Measurements from ENCODE around the gene TCP11L2.
"Not testable (repeated sequence)": the region's sequence is repeated elsewhere in the genome, so short reads cannot be mapped to it uniquely, and the experiment has no call there.

The TCP11L2 gene

DNA sequence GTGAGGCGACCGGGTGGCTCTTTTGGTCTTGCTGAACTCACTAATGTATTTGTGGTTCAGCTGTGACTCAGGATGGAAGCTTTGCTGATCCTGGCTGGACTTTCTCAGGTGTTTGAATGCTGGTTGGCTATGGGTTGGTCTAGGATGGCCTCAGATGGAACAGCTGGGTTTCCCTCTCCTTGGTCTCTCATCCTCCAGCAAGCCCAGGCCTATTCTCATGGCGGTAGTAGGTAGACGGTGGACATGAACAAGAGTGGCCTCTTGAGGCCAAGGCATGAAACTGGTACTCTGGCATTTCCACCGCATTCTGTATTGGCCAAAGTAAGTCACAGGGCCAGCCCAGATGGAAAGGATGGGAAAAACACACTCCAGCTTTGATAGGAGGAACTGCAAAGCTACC, 43.2 kb downstream of the TCP11L2 start:
- DNase-seq = no peak

DNA sequence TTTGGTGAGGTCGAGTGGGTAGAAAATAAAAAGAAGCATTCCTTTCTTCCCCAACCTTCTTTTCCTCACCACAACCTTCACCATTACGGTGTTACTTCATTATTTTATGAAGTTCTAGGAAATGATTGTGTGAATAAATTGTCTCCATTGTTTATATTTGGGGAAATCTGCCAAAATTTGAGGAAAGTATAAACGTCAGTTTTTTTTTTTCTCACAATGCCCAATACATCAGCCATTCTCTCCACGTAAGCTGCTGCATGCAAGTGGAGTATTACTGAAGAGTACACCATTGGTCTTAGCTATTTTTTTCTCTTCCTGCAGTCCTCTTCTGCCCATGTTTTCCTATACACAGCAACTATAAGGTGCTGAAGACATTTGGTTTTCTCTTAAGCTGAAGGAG, 45.9 kb downstream of the TCP11L2 start:
- DNase-seq = no peak

DNA sequence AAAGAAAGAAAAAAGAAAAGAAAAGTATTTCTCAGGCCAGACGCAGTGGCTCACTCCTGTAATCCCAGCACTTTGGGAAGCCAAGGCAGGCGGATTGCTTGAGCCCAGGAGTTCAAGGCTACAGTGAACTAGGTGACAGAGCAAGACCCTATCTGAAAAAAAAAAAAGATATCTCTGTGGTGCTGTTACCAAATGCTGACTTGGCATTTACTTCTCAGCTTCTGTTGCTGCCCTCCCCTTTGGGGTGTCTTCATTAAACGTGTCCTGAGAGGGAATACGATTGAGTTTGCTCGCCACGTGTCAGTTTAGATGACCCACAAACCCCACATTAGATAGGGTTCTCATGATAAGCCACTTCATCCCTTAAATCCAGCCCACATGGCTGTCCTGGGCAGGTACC, 50.6 kb downstream of the TCP11L2 start:
- DNase-seq = no peak

DNA sequence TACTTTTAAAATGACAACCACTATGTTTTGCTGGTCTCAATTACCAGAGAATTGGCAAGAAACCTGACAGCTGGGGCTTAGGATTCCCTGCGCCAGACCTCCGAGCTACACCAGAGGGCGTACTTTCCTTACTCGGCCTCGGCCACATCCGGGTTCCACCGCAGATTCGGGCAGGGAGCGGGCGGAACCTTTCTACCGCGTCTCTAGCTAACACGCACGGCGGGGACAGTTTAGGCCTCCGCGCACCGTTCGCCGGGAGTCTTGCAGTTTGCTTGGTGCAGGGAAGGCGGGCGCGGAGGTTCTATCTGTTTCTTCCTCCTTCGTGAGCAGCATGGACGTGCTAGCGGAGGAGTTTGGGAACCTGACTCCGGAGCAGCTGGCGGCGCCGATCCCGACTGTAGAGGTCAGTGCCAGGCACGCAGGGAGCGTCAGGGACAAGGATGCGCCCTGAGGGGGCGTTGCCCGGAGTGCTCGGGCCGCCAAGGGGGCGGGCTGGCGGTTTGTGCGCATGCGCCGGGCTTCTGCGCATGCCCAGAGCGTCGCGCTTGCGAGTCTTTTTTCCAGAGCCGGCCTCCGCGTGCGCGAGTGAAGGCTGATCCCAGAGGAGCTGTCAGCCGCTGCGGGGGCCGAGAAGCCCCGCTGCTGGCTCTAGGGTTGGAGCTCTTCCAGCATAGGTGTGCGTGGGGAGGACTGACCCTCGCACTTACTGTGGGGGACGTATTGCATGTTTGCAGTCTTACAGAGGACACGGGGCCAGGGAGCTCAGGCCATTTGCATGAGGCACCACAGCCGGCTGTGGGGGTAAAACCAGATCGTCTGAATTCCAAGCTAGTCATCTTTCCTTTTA, 55.2 kb downstream of the TCP11L2 start, which contains the start of gene POLR3B:
TSS of gene POLR3B (plus strand) at position 200 of the 847 bp plus-strand sequence. CDS start at position 332, 132 bp downstream.
- peak; percentile 95 for DNase-seq

DNA sequence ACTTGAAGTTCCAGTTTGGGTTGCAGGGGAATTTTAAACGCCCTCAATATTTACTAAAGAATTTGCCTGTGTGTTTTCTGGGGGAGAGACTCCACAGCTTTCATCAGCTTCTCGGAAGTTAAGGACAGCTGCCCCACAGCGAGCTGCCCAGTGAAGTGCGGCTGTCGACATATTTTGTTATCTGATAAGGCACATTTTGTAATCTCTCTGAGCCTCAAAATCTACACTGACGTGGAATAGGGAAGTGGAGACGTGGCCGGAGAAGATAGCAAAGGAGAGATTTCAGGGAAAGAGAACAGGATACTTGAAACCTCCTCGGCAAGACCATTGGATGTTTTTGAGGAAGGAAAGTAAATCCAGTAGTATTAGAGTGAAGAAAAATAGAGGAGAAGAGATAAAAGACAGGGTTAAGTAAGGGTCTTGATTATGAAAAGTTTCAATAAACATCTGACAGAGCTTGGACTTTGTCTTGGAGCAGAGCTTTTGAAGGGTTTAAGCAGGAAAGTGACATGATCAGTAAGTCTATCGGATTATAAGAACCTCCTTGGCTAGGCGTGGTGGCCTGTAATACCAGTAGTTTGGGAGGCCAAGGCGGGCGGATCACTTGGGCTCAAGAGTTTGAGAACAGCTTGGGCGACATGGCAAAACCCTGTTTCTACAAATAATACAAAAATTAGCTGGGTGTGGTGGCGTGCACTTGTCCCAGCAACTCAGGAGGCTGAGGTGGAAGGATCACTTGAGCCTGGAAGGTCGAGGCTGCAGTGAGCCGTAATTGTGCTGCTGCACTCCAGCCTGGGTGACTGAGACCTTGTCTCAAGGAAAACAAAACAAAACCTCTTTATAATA, 56.1 kb downstream of the TCP11L2 start:
- no peak for DNase-seq

DNA sequence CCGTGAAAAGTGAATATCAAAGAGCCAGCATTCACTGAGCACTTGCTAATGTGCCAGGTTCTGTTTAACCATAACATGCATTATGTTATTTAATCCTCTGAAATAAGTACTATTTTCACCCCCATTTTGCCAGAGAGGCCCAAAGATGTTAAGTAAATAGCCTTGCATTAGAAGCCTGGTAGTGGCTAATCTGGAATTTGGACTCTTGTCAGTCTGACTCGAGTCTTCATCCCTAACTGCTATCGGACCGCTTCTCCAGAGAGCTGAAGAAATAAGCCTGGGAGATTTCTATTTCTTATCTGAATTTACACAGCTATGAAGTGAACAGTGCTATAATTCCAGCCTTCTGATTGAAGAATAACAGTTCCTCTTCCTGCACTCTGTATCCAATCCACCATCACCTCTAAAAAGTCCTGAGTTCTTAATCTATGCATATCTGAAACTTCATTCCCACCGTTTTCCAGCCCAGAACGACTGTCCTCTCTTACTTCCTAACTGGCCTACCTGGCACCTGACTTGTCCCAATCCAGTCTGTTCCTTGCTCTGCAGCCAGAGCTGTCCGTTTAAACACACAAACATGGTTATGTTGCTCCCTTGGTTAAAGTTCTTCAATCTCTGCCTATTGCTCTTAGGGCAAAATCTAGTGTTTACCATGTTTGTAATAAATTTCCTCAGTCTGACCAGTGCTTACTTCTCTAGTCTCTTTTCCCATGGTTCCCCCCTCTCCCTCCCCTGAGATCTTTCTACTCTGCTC, 57.3 kb downstream of the TCP11L2 start:
- no peak for DNase-seq

DNA sequence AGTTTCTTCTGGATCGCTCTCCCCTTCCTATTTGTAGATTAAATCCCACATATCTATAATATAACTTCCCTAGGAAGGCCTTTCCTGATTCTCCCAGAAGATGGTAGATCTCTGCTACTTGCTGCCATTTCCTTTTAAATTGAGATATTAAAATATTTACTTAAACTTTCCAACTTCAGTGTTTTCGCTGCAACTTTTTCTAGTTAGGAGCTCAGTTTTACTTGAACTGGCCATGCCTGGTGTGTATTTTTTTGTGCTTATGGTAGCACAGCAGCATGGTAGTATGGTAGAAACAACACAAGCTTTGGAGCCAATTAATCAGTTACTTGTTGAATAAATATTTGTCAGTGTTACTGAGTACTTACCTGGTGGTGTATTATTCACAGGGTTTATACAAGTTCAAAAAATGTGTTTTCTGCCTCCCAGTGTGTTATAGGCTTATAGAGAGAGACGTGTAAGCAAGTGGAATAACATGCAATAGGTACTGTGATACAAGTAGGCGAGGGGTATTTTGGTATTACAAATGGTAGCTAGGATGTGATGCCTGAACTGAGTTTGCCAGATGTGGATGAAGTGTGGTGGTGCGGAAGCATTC, 58.0 kb downstream of the TCP11L2 start:
- DNase-seq = no peak

DNA sequence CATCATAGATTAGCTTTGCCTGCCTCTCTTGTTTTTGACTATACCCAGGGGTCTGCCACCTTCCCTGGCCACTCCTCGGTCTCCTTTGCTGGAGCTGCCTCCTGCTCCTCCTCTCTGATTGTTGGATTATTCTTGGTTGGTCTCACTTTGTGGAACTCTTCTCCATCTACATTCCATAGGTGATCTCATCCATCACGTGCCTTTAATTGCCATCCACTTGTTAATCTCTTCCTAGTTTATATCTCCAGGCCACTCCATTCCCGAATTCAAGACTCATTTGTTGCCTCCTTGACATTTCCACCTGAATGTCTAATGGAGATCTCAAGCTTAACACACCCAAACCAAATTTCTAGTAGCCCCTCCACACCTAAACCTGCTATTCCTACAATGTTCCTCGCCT, 60.4 kb downstream of the TCP11L2 start:
- DNase-seq = no peak

DNA sequence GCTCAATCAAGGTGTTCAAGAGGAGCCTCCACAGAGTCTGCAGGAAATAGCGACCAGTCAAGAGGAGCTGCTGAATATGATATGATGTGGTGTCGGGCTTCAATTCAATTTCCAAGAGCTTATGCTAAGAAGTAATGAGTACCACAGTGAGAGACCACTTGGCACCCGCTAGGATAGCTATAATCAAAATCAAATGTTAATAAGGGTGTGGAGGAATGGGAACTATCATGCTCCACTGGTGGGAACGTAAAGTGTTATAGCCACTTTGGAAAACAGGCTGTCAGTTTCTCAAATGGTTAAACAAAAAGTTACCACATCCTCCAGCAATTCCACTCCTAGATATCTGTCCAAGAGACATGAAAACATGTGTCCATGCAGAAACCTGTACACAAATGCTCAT, 61.7 kb downstream of the TCP11L2 start:
- DNase-seq = no peak

DNA sequence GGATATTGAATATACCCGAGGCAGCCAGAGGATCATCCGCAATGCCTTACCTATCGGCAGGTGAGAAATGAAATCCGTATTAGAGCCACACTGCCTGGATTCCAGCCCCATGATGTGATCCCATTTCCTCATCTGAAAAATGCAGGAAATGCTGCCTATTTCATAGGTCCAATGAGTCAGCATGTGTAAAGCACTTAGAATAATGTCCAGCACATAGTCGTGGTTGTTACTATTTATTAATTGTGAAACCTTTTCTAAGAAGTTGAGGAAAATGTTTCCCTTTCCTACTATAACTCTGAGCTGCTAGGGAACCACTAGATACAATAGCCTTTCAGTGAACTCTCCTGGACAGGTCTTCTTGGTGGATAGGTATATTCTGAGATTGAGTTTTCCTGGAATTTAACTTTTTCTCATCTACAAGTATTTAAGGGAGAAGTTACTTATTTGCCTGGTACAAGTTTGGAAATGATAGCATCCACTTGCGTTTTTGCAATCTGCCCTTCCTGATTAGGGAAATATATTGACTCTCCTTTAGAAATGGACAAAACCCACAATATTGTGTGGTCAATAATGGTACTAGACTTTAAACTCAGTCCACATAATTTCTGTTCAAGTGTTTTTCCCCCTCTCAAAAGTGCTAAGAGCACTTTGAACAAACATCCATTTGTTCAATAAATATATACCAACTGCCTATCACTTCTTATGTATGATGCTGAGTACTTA, 67.3 kb downstream of the TCP11L2 start:
- DNase-seq = no peak

DNA sequence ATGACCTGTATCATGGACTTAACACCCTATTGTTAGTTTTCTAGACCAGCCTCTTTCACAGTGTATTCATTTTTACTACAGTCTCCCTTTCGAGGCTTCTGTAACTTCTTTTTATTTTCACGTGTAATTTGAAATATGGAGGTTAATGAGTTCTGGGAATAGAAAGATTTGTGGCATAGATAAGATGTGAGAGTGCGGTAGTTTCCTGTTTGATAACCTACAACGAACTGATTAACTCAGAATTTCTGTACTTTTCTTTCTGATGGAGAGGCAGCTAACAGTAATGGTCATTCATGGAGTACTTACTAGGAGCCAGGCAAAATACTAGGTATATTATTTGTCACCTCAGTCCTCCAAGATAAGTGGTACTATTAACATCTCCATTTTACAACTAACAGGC, 76.3 kb downstream of the TCP11L2 start:
- no peak for DNase-seq

DNA sequence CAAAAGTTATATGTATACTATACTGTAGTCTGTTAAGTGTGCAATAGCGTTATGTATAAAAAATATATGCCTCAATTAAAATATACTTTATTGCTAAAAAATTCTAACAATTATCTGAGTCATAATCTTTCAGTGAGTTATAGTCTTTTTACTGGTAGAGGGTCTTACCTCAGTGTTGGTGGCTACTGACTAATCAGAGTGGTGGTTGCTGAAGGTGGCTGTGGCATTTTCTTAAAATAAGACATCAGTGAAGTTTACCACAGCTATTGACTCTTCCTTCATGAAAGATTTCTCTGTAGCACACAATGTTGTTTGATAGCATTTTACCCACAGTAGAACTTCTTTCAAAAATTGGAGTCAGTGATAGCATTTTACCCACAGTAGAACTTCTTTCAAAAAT, 78.4 kb downstream of the TCP11L2 start:
- no peak for DNase-seq

DNA sequence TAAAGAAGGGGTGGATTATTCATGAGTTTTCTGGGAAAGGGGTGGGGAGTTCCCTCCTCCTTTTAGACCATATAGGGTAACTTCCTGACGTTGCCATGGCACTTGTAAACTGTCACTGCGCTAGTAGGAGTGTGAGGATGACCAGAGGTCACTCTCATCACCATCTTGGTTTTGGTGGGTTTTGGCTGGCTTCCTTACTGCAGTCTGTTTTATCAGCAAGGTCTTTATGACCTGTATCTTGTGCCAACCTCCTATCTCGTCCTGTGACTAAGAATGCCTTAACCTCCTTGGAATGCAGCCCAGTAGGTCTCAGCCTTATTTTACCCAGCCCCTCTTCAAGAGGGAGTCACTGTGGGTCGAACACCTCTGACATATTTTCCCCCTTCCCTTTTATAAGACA, 79.3 kb downstream of the TCP11L2 start:
- DNase-seq = not testable (repeated sequence)

DNA sequence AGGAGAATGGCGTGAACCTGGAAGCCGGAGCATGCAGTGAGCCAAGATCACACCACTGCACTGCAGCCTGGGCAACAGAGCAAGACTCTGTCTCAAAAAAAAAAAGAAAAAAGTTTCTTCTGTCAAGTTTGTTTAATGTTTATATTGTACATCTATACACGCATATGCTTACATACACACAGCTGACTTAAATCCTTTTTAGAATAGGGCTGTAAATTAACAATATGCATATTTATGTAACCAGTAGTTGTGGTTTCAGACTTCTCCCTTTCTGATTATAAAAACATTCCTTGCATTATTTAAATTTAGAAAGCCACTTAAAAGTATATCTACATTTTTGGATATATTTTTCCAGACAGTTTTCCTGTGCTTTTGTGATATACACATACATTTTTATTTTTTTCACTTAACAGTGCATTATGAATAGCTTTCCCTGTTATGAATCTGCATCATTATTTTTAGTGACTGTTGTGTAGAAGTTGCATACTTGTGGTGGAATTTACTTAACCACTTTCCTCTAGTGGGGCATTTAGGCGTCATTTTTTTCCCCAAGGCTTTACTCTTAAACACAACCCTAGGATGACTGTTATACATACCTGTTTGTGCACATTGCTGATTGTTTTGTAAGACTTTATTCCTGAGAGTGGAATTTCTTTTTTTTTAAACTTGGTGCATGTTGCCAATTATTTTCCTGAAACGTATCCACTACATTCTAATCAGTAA, 84.4 kb downstream of the TCP11L2 start:
- no peak for DNase-seq

DNA sequence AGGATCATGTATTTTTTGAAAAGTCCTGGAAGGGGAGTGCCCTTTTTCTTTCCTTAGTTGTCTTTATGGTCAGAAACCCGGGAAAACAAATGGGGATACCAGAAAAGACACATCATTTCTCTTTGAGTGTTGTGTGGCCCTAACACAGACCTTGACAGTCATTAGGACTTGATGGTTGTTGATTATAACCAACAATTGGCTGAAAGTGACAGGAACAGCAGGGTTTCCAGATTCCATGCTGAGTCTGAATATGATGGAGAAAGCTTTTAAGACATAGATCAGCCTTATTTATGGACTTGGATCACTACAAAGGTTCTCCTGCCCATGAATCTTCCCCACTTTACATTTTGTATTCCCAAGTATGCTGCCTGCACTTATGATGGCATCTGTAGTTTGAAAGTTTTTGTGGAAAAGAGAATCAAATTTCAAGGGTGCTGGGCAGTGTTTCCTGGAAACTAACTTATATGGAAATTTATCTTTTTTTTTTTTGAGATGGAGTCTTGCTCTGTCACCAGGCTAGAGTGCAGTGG, 85.4 kb downstream of the TCP11L2 start:
- DNase-seq = no peak

DNA sequence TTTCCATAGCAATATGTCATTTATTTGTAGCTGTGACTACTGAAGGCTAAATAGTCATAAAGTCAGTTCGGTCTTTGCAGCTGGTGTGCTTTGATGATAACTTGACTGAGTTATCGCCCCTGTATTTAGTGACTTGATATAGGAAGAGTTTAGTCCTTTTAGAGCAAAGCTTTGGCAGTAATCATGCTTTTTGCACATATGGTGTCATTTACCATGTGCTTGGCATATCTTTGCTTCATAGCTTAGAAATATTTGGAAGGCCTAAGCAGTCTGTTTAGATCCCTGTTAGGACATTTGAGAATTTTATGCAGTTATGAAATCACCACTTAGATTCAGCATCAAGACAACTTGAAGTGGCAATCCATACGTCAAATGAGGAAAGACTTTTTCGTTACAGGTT, 86.6 kb downstream of the TCP11L2 start:
- no peak for DNase-seq

DNA sequence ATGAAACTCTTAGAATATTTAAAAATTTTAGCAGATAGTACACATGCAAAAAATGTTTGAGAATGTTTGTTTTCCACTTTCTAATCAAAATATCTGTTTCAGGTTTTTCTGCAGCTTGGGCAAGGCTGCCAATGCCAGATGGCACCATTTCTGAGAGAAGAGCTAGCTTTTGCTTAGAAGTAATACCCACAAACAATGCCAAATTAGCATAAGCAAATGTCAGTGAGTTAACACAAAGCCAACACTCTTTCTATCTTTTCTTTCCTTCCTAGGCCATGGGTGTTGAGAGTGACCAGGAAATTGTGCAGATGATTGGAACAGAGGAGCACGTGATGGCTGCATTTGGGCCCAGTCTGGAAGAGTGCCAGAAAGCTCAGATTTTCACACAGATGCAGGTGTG, 90.2 kb downstream of the TCP11L2 start:
- no peak for DNase-seq

Data from activated gamma-delta T cell treated with Interleukin-2 at 50 U/mL for 16 hours (primary cell).